GM23338 (cell line): ENCODE data around the gene ADA. TPM values are rescaled to one million over a fixed set of nuclear protein-coding genes. Genes with fewer than 3 reads are reported as not detected.
A peak's percentile ranks its signal among the peaks of the same experiment; 100 is the strongest.

Experiments
- ATAC-seq: fragments of 200-7000 bp; cut with Tn5 transposase; 3 replicates; pipeline ENCODE4 v1.9.1; 2020
- DNase-seq: peaks from one replicate; pipeline ENCODE4 v3.0.0-alpha.2; 2015; ENCODE audit warnings: low spot score
- H2AFZ ChIP-seq: fragments of 200-600 bp; sonication (generic); 2 replicates; pipeline ENCODE4 v1.8.0; 2016; ENCODE audit warnings: antibody characterized with exemption, mild to moderate bottlenecking, moderate library complexity
- H3F3A ChIP-seq: fragments of 200-600 bp; sonication (generic); replicated peaks from 2 replicates; pipeline ENCODE4 v1.8.0; 2017; ENCODE audit warnings: antibody characterized with exemption, mixed run types, low read depth
- H3K27ac ChIP-seq: fragments of 200-600 bp; sonication (generic); 2 replicates; pipeline ENCODE4 v1.6.1; 2016; ENCODE audit warnings: low read depth
- H3K27me3 ChIP-seq: fragments of 200-600 bp; sonication (generic); 2 replicates; pipeline ENCODE4 v1.8.0; 2016; ENCODE audit warnings: mild to moderate bottlenecking, mixed run types, moderate library complexity; ENCODE audit not compliant: insufficient read depth
- H3K36me3 ChIP-seq: fragments of 200-600 bp; sonication (generic); 2 replicates; pipeline ENCODE4 v1.8.0; 2016; ENCODE audit warnings: mild to moderate bottlenecking; ENCODE audit not compliant: insufficient read depth
- H3K4me1 ChIP-seq: fragments of 200-600 bp; sonication (generic); 2 replicates; pipeline ENCODE4 v1.8.0; 2016; ENCODE audit warnings: mild to moderate bottlenecking, moderate library complexity; ENCODE audit not compliant: insufficient read depth
- H3K4me2 ChIP-seq: fragments of 200-600 bp; sonication (generic); 2 replicates; pipeline ENCODE4 v1.7.1; 2017; ENCODE audit warnings: mixed run types
- H3K4me3 ChIP-seq: fragments of 200-600 bp; sonication (generic); 2 replicates; pipeline ENCODE4 v1.6.1; 2016; ENCODE audit warnings: mixed run types
- H3K79me2 ChIP-seq: fragments of 200-600 bp; sonication (generic); replicated peaks from 2 replicates; pipeline ENCODE4 v1.8.0; 2017; ENCODE audit warnings: mild to moderate bottlenecking; ENCODE audit not compliant: insufficient read depth
- H3K9me2 ChIP-seq: fragments of 200-600 bp; sonication (generic); 2 replicates; pipeline ENCODE4 v1.8.0; 2017; ENCODE audit not compliant: insufficient read depth
- H4K20me1 ChIP-seq: fragments of 200-600 bp; sonication (generic); replicated peaks from 2 replicates; pipeline ENCODE4 v1.8.0; 2017; ENCODE audit warnings: mild to moderate bottlenecking; ENCODE audit not compliant: insufficient read depth
- H3K27ac Mint-ChIP-seq: 2 replicates; pipeline ENCODE4 v1.8.0; 2020; ENCODE audit warnings: inconsistent platforms, mild to moderate bottlenecking, moderate library complexity, mixed read lengths
- H3K27me3 Mint-ChIP-seq: 3 replicates; pipeline ENCODE4 v1.8.0; 2022; ENCODE audit warnings: low read depth, mild to moderate bottlenecking, moderate library complexity, mixed read lengths, inconsistent platforms; ENCODE audit not compliant: insufficient read depth, poor library complexity
- H3K36me3 Mint-ChIP-seq: 3 replicates; pipeline ENCODE4 v1.8.0; 2021; ENCODE audit warnings: low read depth, mild to moderate bottlenecking, inconsistent platforms, moderate library complexity, mixed read lengths
- H3K4me1 Mint-ChIP-seq: 3 replicates; pipeline ENCODE4 v1.8.0; 2020; ENCODE audit warnings: mild to moderate bottlenecking, inconsistent platforms, mixed read lengths
- H3K4me3 Mint-ChIP-seq: 3 replicates; pipeline ENCODE4 v1.8.0; 2021; ENCODE audit warnings: moderate library complexity, mild to moderate bottlenecking, inconsistent platforms, mixed read lengths
- H3K9me3 Mint-ChIP-seq: 3 replicates; pipeline ENCODE4 v1.8.0; 2020; ENCODE audit warnings: moderate library complexity, mild to moderate bottlenecking, inconsistent platforms, mixed read lengths
- CREB1 ChIP-seq: fragments of 250-450 bp; sonication (Bioruptor Pico); IDR thresholded peaks from 2 replicates; pipeline ENCODE4 v1.5.0; 2020; ENCODE audit warnings: low read depth, mild to moderate bottlenecking, moderate library complexity
- EZH2 ChIP-seq: fragments of 200-600 bp; sonication (generic); IDR thresholded peaks from one replicate; pipeline ENCODE4 v1.8.0; 2017; ENCODE audit warnings: antibody characterized with exemption, mild to moderate bottlenecking, low read depth; ENCODE audit not compliant: unreplicated experiment
- EZH2phosphoT487 ChIP-seq: fragments of 200-600 bp; sonication (generic); IDR thresholded peaks from one replicate; pipeline ENCODE4 v1.8.1; 2018; ENCODE audit warnings: antibody characterized with exemption; ENCODE audit not compliant: unreplicated experiment
- JUNB ChIP-seq: IDR thresholded peaks from one replicate; pipeline ENCODE4 v1.6.1; 2016; ENCODE audit warnings: antibody characterized with exemption; ENCODE audit not compliant: unreplicated experiment
- POLR2AphosphoS5 ChIP-seq: IDR thresholded peaks from 2 replicates; pipeline ENCODE4 v1.6.1; 2016; ENCODE audit warnings: antibody characterized with exemption, low read depth
- REST ChIP-seq: IDR thresholded peaks from one replicate; pipeline ENCODE4 v1.6.1; 2018; ENCODE audit warnings: antibody characterized with exemption; ENCODE audit not compliant: unreplicated experiment
- ZNF114 ChIP-seq: fragments of 250-450 bp; sonication (Bioruptor Pico); IDR thresholded peaks from 2 replicates; pipeline ENCODE4 v1.5.0; 2020; ENCODE audit warnings: mild to moderate bottlenecking, moderate library complexity
- ZNF331 ChIP-seq: fragments of 250-450 bp; sonication (Bioruptor Pico); IDR thresholded peaks from 2 replicates; pipeline ENCODE4 v1.5.0; 2020; ENCODE audit warnings: low read depth, mild to moderate bottlenecking, moderate library complexity
- polyA plus RNA-seq: library from polyadenylated mRNA; unstranded; fragments of >200 nt; fragmentation: Nextera tagmentation; extraction: Ambion mirVana; gene quantifications from 2 replicates; pipeline ENCODE4 v1.2.1, GENCODE V29; 2016
- total RNA-seq: library from RNA; depleted of rRNA; stranded (reverse); fragments of >200 nt; shearing (Covaris generic); gene quantifications from 2 replicates; pipeline ENCODE4 v1.2.3, GENCODE V29; 2014
- TF ChIP-seq, protein P1 (sequence below), 2 experiments: fragments of 200-600 bp in 1 of 2; sonication (generic) in 1 of 2; conservative IDR thresholded peaks; 2 replicates each; pipeline versions ENCODE4 v1.5.1 to v1.6.1; 2016 to 2017; ENCODE audit warnings: antibody characterized with exemption in 2 of 2, low read depth in 2 of 2, mild to moderate bottlenecking in 2 of 2, moderate library complexity in 1 of 2
- TF ChIP-seq, protein P2 (sequence below): IDR thresholded peaks from 2 replicates; pipeline ENCODE4 v1.6.1; 2016; ENCODE audit warnings: antibody characterized with exemption

ADA gene
- total and polyA plus RNA-seq, 2 experiments from 2014 or later: 15.8 to 16.2 TPM

DNA sequence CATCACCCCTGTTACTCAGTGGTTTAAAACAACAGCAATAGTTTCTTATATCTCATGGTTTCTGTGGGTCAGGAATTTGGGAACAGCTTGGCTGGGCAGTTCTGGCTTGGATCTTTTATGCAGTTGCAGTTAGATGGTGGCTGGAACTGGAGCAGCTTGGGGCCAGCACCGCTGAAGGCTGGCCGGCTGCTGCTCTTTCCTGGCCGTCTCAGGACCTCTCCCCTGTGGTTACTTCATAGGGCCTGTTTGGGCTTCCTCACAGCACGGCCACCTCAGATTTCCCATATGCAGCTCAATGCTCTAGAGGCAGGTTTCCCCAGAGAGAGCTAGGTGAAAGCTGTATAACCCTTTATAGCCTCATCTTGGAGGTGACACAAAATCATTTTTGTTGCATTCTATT, 53.6 kb downstream of the ADA start:
- Mint-ChIP-seq H3K9me3 (no peaks in the 10 kb centered on the region), H3K27me3 (peaks cover 12% of the 10 kb centered on the region), H3K27ac (no peak overlapping the region), H3K4me3 (no peak overlapping the region), H3K36me3 (no peaks in the 10 kb centered on the region), H3K4me1 (peaks cover 34% of the 10 kb centered on the region)
- Histone ChIP-seq H3F3A (no peaks in the 10 kb centered on the region), H3K4me3 (no peak overlapping the region), H4K20me1 (no peaks in the 10 kb centered on the region), H2AFZ (no peak overlapping the region), H3K4me1 (peaks cover 18% of the 10 kb centered on the region; the same call in 1 of the 2 replicates), H3K27ac (no peak overlapping the region), H3K9me2 (no peaks in the 10 kb centered on the region), H3K27me3 (no peaks in the 10 kb centered on the region; the same call in 1 of the 2 replicates), H3K36me3 (no peaks in the 10 kb centered on the region), H3K4me2 (0 out of 2 replicates have a peak overlapping the region, but pooled peaks have one; percentile 58), H3K79me2 (no peaks in the 10 kb centered on the region)
- no peak for TF ChIP-seq REST
- TF ChIP-seq CREB1 (CRISPR knock-in tag): no peak
- TF ChIP-seq ZNF114 (CRISPR knock-in tag): no peak
- TF ChIP-seq EZH2: no peak
- TF ChIP-seq, protein P1, sequence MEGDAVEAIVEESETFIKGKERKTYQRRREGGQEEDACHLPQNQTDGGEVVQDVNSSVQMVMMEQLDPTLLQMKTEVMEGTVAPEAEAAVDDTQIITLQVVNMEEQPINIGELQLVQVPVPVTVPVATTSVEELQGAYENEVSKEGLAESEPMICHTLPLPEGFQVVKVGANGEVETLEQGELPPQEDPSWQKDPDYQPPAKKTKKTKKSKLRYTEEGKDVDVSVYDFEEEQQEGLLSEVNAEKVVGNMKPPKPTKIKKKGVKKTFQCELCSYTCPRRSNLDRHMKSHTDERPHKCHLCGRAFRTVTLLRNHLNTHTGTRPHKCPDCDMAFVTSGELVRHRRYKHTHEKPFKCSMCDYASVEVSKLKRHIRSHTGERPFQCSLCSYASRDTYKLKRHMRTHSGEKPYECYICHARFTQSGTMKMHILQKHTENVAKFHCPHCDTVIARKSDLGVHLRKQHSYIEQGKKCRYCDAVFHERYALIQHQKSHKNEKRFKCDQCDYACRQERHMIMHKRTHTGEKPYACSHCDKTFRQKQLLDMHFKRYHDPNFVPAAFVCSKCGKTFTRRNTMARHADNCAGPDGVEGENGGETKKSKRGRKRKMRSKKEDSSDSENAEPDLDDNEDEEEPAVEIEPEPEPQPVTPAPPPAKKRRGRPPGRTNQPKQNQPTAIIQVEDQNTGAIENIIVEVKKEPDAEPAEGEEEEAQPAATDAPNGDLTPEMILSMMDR (conservative IDR thresholded peaks at IDR 0.05; ENCODE audit: low read depth in 2 of 2): no peak
- no peak for TF ChIP-seq EZH2phosphoT487
- TF ChIP-seq POLR2AphosphoS5: no peak
- no peak for TF ChIP-seq ZNF331 (CRISPR knock-in tag)
- TF ChIP-seq, protein P2, sequence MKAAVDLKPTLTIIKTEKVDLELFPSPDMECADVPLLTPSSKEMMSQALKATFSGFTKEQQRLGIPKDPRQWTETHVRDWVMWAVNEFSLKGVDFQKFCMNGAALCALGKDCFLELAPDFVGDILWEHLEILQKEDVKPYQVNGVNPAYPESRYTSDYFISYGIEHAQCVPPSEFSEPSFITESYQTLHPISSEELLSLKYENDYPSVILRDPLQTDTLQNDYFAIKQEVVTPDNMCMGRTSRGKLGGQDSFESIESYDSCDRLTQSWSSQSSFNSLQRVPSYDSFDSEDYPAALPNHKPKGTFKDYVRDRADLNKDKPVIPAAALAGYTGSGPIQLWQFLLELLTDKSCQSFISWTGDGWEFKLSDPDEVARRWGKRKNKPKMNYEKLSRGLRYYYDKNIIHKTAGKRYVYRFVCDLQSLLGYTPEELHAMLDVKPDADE: no peak
- no peak for TF ChIP-seq JUNB
- ATAC-seq (peak; percentile 29), DNase-seq (no peak)
